Measurements from ENCODE around the gene SH3PXD2A.

- TF ChIP-seq CTCF (IDR thresholded peaks at IDR 0.05) (no peak), POLR2AphosphoS5 (IDR thresholded peaks at IDR 0.05) (no peak), POLR2A (IDR thresholded peaks at IDR 0.05) (no peak)
These were observed 41.9 kb upstream of the SH3PXD2A start for GRCh38 chr10:103897241-103897774.

Measured in sigmoid colon (tissue), 4 donors.